OCI-LY7 (cell line): ENCODE data around the gene CACNA1I.

Experiments used
- CTCF ChIP-seq: fragments of 200-600 bp; sonication (generic); conservative IDR thresholded peaks from 2 replicates; pipeline ENCODE4 v1.5.1; 2014; ENCODE audit warnings: mild to moderate bottlenecking, antibody characterized with exemption, low read length, moderate library complexity, mixed read lengths
- EZH2phosphoT487 ChIP-seq: fragments of 200-600 bp; sonication (generic); IDR thresholded peaks from 2 replicates; pipeline ENCODE4 v1.6.1; 2018; ENCODE audit warnings: low read depth, borderline replicate concordance, mild to moderate bottlenecking, mixed run types, antibody characterized with exemption, low read length, moderate library complexity, mixed read lengths

- TF ChIP-seq CTCF (no peak), EZH2phosphoT487 (no peak)
Measured at GRCh38 chr22:39734866-39735265, 164.3 kb downstream of the CACNA1I start.
